K562 (cell line): ENCODE results near the gene HACL1. TPM values are rescaled to one million over a fixed set of nuclear protein-coding genes. Genes with fewer than 3 reads are reported as not detected.

Source experiments
- ATAC-seq: fragments of 200-7000 bp; cut with Tn5 transposase; 3 replicates; pipeline ENCODE4 v1.9.1; 2020; ENCODE audit warnings: moderate library complexity
- BruUV-seq: library from RNA; stranded (reverse); fragments of 400-500 nt; replicated peaks from 2 replicates; lab custom pipeline; 2021; lab: Mats Ljungman, UMichigan
- CTCF ChIA-PET: fragments of 300-600 bp; formaldehyde crosslinking; extraction: SDS; loops from one replicate; lab custom pipeline; 2021; ENCODE audit warnings: low intra/inter-chr PET ratio; lab: Yijun Ruan, JAX
- POLR2A ChIA-PET: fragments of 300-600, 350-650 bp; sonication (Branson Sonifier 250); formaldehyde crosslinking; extraction: SDS; loops from one replicate; lab custom pipeline; 2021; ENCODE audit warnings: antibody characterized with exemption, inconsistent platforms; lab: Yijun Ruan, JAX
- DNase-seq, 4 experiments: peaks; one replicate each; pipeline versions ENCODE4 v3.0.0 to v3.0.0-alpha.2; 2011 to 2018; ENCODE audit warnings: low spot score in 3 of 4, mixed read lengths in 3 of 4; ENCODE audit errors: extremely low read depth in 1 of 4
- FAIRE-seq: peaks from 2 replicates; lab custom pipeline; 2011; peaks lifted over from hg19 to GRCh38; lab: Jason Lieb, UNC
- H2AFZ ChIP-seq: 2 replicates; pipeline ENCODE4 v1.6.0; 2011; ENCODE audit warnings: low read depth, low read length, control low read depth, inconsistent platforms
- H3K27ac ChIP-seq: fragments of 200-600 bp; 3 replicates; pipeline ENCODE4 v1.8.0; 2011; ENCODE audit warnings: low read depth, mild to moderate bottlenecking, control low read depth, inconsistent platforms, low read length, moderate library complexity, mixed read lengths; ENCODE audit errors: extremely low read depth
- H3K27me3 ChIP-seq, 2 experiments: fragments of 300-600 bp in 1 of 2; 2 replicates in 1 of 2; 3 replicates in 1 of 2; pipeline versions ENCODE4 v1.6.0 to v1.8.0; 2011; ENCODE audit warnings: inconsistent platforms in 2 of 2, low read length in 2 of 2, mild to moderate bottlenecking in 1 of 2, mixed read lengths in 1 of 2, moderate library complexity in 1 of 2; ENCODE audit not compliant: control insufficient read depth in 2 of 2, insufficient read depth in 2 of 2
- H3K36me3 ChIP-seq: fragments of 300-600 bp; 3 replicates; pipeline ENCODE4 v1.8.0; 2011; ENCODE audit warnings: mild to moderate bottlenecking, low read length, inconsistent platforms; ENCODE audit not compliant: control insufficient read depth, insufficient read depth
- H3K4me1 ChIP-seq, 2 experiments: fragments of 200-600 bp in 1 of 2; replicated peaks in 1 of 2; 2 replicates in 1 of 2; 3 replicates in 1 of 2; pipeline versions ENCODE4 v1.5.1 to v1.8.0; 2011; ENCODE audit warnings: inconsistent platforms in 2 of 2, low read length in 2 of 2, mild to moderate bottlenecking in 1 of 2, mixed read lengths in 1 of 2, moderate library complexity in 1 of 2; ENCODE audit not compliant: control insufficient read depth in 2 of 2, insufficient read depth in 2 of 2
- H3K4me2 ChIP-seq: 2 replicates; pipeline ENCODE4 v1.6.1; 2011; ENCODE audit warnings: low read length, control low read depth, inconsistent platforms, mixed read lengths; ENCODE audit not compliant: insufficient read depth
- H3K4me3 ChIP-seq: fragments of 200-600 bp; sonication (generic), shearing (Covaris generic); 2 replicates; pipeline ENCODE4 v1.5.1; 2016; ENCODE audit warnings: control low read depth, inconsistent platforms
- H3K79me2 ChIP-seq: fragments of 200-600 bp; 3 replicates; pipeline ENCODE4 v1.8.0; 2011; ENCODE audit warnings: low read length, inconsistent platforms; ENCODE audit not compliant: control insufficient read depth, insufficient read depth
- H3K9ac ChIP-seq, 2 experiments: 2 replicates each; pipeline versions ENCODE4 v1.6.0 to v1.6.1; 2011; ENCODE audit warnings: low read depth in 2 of 2, low read length in 2 of 2, control low read depth in 1 of 2, inconsistent platforms in 1 of 2, mild to moderate bottlenecking in 1 of 2, mixed read lengths in 1 of 2; ENCODE audit not compliant: insufficient read depth in 1 of 2
- H3K9me1 ChIP-seq: one replicate; pipeline ENCODE4 v1.6.0; 2011; ENCODE audit warnings: inconsistent platforms, mild to moderate bottlenecking, low read length, moderate library complexity; ENCODE audit not compliant: control insufficient read depth, insufficient read depth
- H3K9me3 ChIP-seq: replicated peaks from 2 replicates; pipeline ENCODE4 v1.5.1; 2011; ENCODE audit warnings: low read depth, low read length, inconsistent platforms; ENCODE audit not compliant: control insufficient read depth, insufficient read depth
- H4K20me1 ChIP-seq: replicated peaks from 2 replicates; pipeline ENCODE4 v1.6.1; 2011; ENCODE audit warnings: low read length, inconsistent platforms, mixed read lengths; ENCODE audit not compliant: control insufficient read depth, insufficient read depth
- AFF4 ChIP-seq: sonication (generic); formaldehyde crosslinking; IDR thresholded peaks from 2 replicates; pipeline ENCODE4 v1.8.0; 2023; ENCODE audit warnings: mild to moderate bottlenecking, missing genetic modification reagents
- ARID2 ChIP-seq: fragments of 450-650 bp; IDR thresholded peaks from 2 replicates; pipeline ENCODE4 v1.6.1; 2017; ENCODE audit warnings: antibody characterized with exemption, mild to moderate bottlenecking
- BRCA1 ChIP-seq, 2 experiments: fragments of 450-650 bp in 1 of 2; sonication (generic) in 1 of 2; formaldehyde crosslinking in 1 of 2; IDR thresholded peaks; 2 replicates each; pipeline versions ENCODE4 v1.5.0 to v1.6.1; 2017 to 2020; ENCODE audit warnings: mild to moderate bottlenecking in 1 of 2, missing genetic modification reagents in 1 of 2
- ETV1 ChIP-seq: fragments of 450-650 bp; conservative IDR thresholded peaks from 2 replicates; pipeline ENCODE4 v1.6.1; 2016; ENCODE audit warnings: missing genetic modification characterization, control low read depth, low read depth, missing compliant biosample characterization
- HMG20A ChIP-seq: fragments of 450-650 bp; formaldehyde crosslinking; conservative IDR thresholded peaks from 2 replicates; pipeline ENCODE4 v1.4.0; 2020; ENCODE audit warnings: mild to moderate bottlenecking, mixed read lengths
- ILK ChIP-seq: fragments of 450-650 bp; IDR thresholded peaks from 2 replicates; pipeline ENCODE4 v1.6.1; 2016; ENCODE audit warnings: missing genetic modification characterization, low read depth, mild to moderate bottlenecking, missing compliant biosample characterization, moderate library complexity, borderline replicate concordance
- MCM5 ChIP-seq: fragments of 450-650 bp; IDR thresholded peaks from 2 replicates; pipeline ENCODE4 v1.6.1; 2016; ENCODE audit warnings: low read depth
- PHF21A ChIP-seq: fragments of 450-650 bp; IDR thresholded peaks from 2 replicates; pipeline ENCODE4 v1.6.1; 2017; ENCODE audit warnings: low read depth, borderline replicate concordance
- POLR2A ChIP-seq: fragments of 450-650 bp; conservative IDR thresholded peaks from 2 replicates; pipeline ENCODE4 v1.6.1; 2016
- RAD21 ChIP-seq, 2 experiments: fragments of 250-450 bp in 1 of 2; fragments of 450-650 bp in 1 of 2; sonication (Bioruptor Pico) in 1 of 2; formaldehyde crosslinking in 1 of 2; IDR thresholded peaks in 1 of 2; conservative IDR thresholded peaks in 1 of 2; 2 replicates each; pipeline versions ENCODE4 v1.4.0 to v1.8.0; 2020 to 2022; ENCODE audit warnings: mild to moderate bottlenecking in 2 of 2, moderate library complexity in 1 of 2
- RB1 ChIP-seq: fragments of 450-650 bp; IDR thresholded peaks from 2 replicates; pipeline ENCODE4 v1.6.1; 2017; ENCODE audit warnings: low read depth, mild to moderate bottlenecking
- SIN3B ChIP-seq: fragments of 450-650 bp; IDR thresholded peaks from 2 replicates; pipeline ENCODE4 v1.6.1; 2017; ENCODE audit warnings: low read depth, mild to moderate bottlenecking, moderate library complexity
- SNAPC5 ChIP-seq: fragments of 250-450 bp; sonication (Bioruptor Pico); IDR thresholded peaks from 2 replicates; pipeline ENCODE4 v1.8.0; 2021; ENCODE audit warnings: moderate library complexity, mild to moderate bottlenecking, inconsistent platforms
- ZBTB1 ChIP-seq: sonication (generic); formaldehyde crosslinking; IDR thresholded peaks from 2 replicates; pipeline ENCODE4 v1.8.1; 2023; ENCODE audit warnings: missing genetic modification reagents, low read depth, mild to moderate bottlenecking, borderline replicate concordance
- ZNF217 ChIP-seq: sonication (generic); formaldehyde crosslinking; IDR thresholded peaks from 2 replicates; pipeline ENCODE4 v1.8.0; 2022; ENCODE audit warnings: mild to moderate bottlenecking, missing genetic modification reagents
- ZNF431 ChIP-seq: sonication (generic); formaldehyde crosslinking; IDR thresholded peaks from 2 replicates; pipeline ENCODE4 v1.8.0; 2022; ENCODE audit warnings: mild to moderate bottlenecking, missing genetic modification reagents
- ZNF655 ChIP-seq: fragments of 250-450 bp; sonication (Bioruptor Pico); IDR thresholded peaks from 2 replicates; pipeline ENCODE4 v1.5.0; 2021
- ZNF707 ChIP-seq: fragments of 250-450 bp; sonication (Bioruptor Pico); conservative IDR thresholded peaks from 2 replicates; pipeline ENCODE4 v1.8.0; 2022; ENCODE audit warnings: inconsistent platforms, mild to moderate bottlenecking, moderate library complexity
- ZNF76 ChIP-seq: fragments of 250-450 bp; sonication (Bioruptor Pico); IDR thresholded peaks from 2 replicates; pipeline ENCODE4 v1.4.0; 2020; ENCODE audit warnings: mild to moderate bottlenecking, moderate library complexity, borderline replicate concordance
- WGBS: fragments of 100-300 bp; shearing (Covaris generic); methylation state at CpG from one replicate; pipeline ENCODE4 v1.1.6; 2016; ENCODE audit warnings: low coverage, mixed read lengths; ENCODE audit not compliant: insufficient coverage; ENCODE audit errors: missing lambda C conversion rate; 5-methylcytosine and 5-hydroxymethylcytosine counted together
- in situ Hi-C: fragments of 300-500 bp; cut with MboI; formaldehyde crosslinking; loops from 4 replicates; pipeline ENCODE4 v1.15.0; 2018; ENCODE audit warnings: inconsistent platforms, mixed read lengths
- intact Hi-C: fragments of 100-400 bp; cut with micrococcal nuclease; formaldehyde crosslinking; loops from 2 replicates; pipeline ENCODE4 v1.14.2; 2022
- polyA plus RNA-seq, 8 experiments: library from polyadenylated mRNA; depleted of rRNA in 4 of 8; stranded (reverse) in 5 of 8; unstranded in 3 of 8; fragments of >200 nt; fragmentation: Nextera tagmentation in 2 of 8; fragmentation: Illumina TruSeq in 1 of 8; extraction: Ambion mirVana in 2 of 8; extraction: Trizol in 1 of 8; gene quantifications; 2 replicates each; pipeline versions ENCODE4 v1.2.1 to v1.2.3, GENCODE V29; 2011 to 2014; ENCODE audit warnings: inconsistent platforms in 1 of 8, missing spikeins in 1 of 8
- total RNA-seq, 7 experiments: library from RNA; depleted of rRNA in 6 of 7; stranded (reverse); fragments of >200 nt in 6 of 7; fragmentation: Illumina TruSeq in 2 of 7; extraction: Trizol in 2 of 7; gene quantifications; 2 replicates each; pipeline versions ENCODE4 v1.2.1 to v1.2.3, GENCODE V29; 2011 to 2021; ENCODE audit warnings: low replicate concordance in 1 of 7

The HACL1 gene
- total and polyA plus RNA-seq, 9 of the 15 experiments (the other 6 are each of a cell fraction or from before 2014, with no cell fraction given) = 18.9 to 61.5 (median 30.5) TPM

GRCh38 chr3:15535732-15536131 is 65.6 kb downstream of the HACL1 start:
- Histone ChIP-seq H3K9me3 (no peaks in the 10 kb centered on the region), H3K4me1 (no peaks in the 10 kb centered on the region), H3K36me3 (no peaks in the 10 kb centered on the region), H4K20me1 (no peaks in the 10 kb centered on the region), H3K9me1 (no peaks in the 10 kb centered on the region), H3K9ac (no peak overlapping the region), H3K4me2 (no peak overlapping the region), H3K4me3 (no peak overlapping the region), H2AFZ (no peak overlapping the region), H3K79me2 (no peaks in the 10 kb centered on the region), H3K27ac (no peak overlapping the region), H3K27me3 (peaks cover 32 to 45% of the 10 kb centered on the region in 2 experiments; a peak in 4 of 5 replicates)
- intact Hi-C loops = no loop called here
- ATAC-seq (0 out of 3 replicates have a peak, but pooled peaks have one; percentile 33), DNase-seq (no peak), FAIRE-seq (no peak)
- CTCF ChIA-PET = no interaction called here
- 7% methylated on average over 1 of the region's 1 CpG for WGBS
- TF ChIP-seq SNAPC5 (CRISPR knock-in tag) (no peak), POLR2A (no peak), ZNF431 (no peak), PHF21A (no peak), RAD21 (CRISPR knock-in tag; conservative IDR thresholded peaks at IDR 0.05 in 1 of 2, IDR thresholded peaks at IDR 0.05 in 1 of 2) (no peak), HMG20A (no peak), ZBTB1 (no peak), ZNF707 (CRISPR knock-in tag) (no peak), ZNF655 (no peak), MCM5 (no peak), AFF4 (CRISPR knock-in tag) (no peak), BRCA1 (IDR thresholded peaks at IDR 0.05) (no peak), BRCA1 (CRISPR knock-in tag; IDR thresholded peaks at IDR 0.05) (no peak), ILK (tag) (no peak), ZNF76 (CRISPR knock-in tag) (no peak), ETV1 (no peak), SIN3B (no peak), ZNF217 (CRISPR knock-in tag) (no peak), RB1 (no peak), ARID2 (no peak)
- POLR2A ChIA-PET = interaction anchor here (0.6 to 1.6 kb wide), 4 partner anchors 12 to 578 kb away, joined by 3 read pairs; no protein-coding TSS in a partner anchor
- BruUV-seq = no TSS peak
- in situ Hi-C loops = no loop called here
